ENCODE results near the gene ZFP91.

DNA sequence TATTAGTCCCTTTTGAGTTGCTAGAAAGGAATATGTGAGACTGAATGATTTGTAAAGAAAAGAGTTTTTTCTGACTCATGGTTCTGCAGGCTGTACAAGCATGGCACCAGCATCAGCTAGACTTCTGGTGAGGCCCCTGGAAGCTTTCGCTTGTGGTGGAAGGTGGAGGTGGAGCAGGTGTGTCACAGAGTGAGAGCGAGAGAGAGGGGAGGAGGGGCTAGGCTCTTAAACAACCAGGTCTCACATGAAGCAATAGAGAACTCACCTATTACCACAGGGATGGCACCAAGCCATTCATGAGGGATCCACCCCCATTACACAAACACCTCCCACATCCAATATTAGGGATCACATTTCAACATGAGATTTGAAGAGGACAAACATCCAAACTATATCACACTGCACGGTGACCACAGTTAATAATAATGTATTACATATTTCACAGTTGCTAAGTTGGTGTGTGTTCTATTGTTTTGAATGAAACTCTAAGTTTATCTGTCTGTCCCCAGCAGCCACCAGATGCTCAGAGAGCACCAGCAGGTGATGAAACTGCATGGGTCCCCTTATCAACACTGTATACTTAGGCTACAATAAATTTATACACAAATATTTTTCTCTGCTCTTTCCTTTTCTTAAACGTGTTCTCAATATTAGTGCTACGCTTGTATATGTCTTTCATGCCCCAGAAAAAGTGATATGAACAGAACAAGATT is 14.1 kb downstream of the ZFP91 start:
- TF ChIP-seq POLR2A (IDR thresholded peaks at IDR 0.05) = no peak
- TF ChIP-seq, protein P1, sequence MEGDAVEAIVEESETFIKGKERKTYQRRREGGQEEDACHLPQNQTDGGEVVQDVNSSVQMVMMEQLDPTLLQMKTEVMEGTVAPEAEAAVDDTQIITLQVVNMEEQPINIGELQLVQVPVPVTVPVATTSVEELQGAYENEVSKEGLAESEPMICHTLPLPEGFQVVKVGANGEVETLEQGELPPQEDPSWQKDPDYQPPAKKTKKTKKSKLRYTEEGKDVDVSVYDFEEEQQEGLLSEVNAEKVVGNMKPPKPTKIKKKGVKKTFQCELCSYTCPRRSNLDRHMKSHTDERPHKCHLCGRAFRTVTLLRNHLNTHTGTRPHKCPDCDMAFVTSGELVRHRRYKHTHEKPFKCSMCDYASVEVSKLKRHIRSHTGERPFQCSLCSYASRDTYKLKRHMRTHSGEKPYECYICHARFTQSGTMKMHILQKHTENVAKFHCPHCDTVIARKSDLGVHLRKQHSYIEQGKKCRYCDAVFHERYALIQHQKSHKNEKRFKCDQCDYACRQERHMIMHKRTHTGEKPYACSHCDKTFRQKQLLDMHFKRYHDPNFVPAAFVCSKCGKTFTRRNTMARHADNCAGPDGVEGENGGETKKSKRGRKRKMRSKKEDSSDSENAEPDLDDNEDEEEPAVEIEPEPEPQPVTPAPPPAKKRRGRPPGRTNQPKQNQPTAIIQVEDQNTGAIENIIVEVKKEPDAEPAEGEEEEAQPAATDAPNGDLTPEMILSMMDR (IDR thresholded peaks at IDR 0.05) = no peak

All from uterus (tissue), 2 donors.